AG09309 (cell line): Measurements from ENCODE around the gene ITGB3.

Source experiments
- DNase-seq: peaks from one replicate; pipeline ENCODE4 v3.0.0-alpha.2; 2010; ENCODE audit warnings: low read depth
- H3K4me3 ChIP-seq: 2 replicates; pipeline ENCODE4 v1.5.1; 2011; ENCODE audit warnings: mild to moderate bottlenecking, low read depth, low read length, moderate library complexity; ENCODE audit not compliant: control insufficient read depth
- CTCF ChIP-seq: IDR thresholded peaks from 2 replicates; pipeline ENCODE4 v1.5.1; 2011; ENCODE audit warnings: mild to moderate bottlenecking, low read depth, low read length, inconsistent platforms; ENCODE audit not compliant: insufficient read depth, control insufficient read depth; ENCODE audit errors: missing control alignments

ITGB3 gene

GRCh38 chr17:47292206-47292605 lies 38.6 kb downstream of the ITGB3 start:
- no peak for TF ChIP-seq CTCF
- no peak overlapping the region for H3K4me3 ChIP-seq
- DNase-seq = no peak

GRCh38 chr17:47295037-47295873 lies 41.6 kb downstream of the ITGB3 start:
- no peak for DNase-seq
- no peak overlapping the region for H3K4me3 ChIP-seq
- no peak for TF ChIP-seq CTCF

- no peak for DNase-seq
- no peak for TF ChIP-seq CTCF
- H3K4me3 ChIP-seq = no peak overlapping the region
These were observed 42.2 kb downstream of the ITGB3 start for GRCh38 chr17:47295874-47296255.

DNA sequence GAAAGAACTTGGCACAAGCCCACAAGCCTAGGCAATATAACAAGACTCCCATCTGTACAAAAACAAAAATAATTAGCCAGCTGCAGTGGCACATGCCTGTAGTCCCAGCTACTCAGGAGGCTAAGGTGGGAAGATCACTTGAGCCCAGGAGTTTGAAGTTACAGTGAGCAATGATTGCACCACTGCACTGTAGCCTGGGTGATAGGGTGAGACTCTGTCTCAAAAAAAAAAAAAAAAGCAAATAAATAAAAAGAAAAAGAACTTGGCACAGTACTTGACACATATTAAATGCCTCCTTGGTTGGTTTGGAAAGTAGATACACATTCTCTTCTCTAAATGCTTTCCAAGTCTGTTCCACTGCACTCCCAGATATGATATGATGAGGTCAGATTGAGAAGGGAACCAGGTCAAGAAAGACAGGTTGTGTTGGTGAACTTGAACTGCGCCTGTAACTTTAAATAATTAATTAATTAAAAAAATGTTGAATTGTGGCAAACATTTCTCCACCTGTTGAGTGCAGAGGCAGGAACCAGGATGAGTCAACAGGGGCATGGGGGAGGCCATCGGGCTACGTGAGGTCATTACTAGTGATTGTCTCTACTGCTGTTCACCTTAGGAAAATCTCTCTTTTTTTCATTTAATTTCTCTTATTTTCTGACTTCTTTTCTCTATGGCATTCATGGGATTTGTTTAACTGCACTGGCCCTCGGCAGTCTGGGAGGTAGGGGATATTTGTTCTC lies 44.2 kb downstream of the ITGB3 start:
- no peak for TF ChIP-seq CTCF
- no peak overlapping the region for H3K4me3 ChIP-seq
- DNase-seq = no peak

GRCh38 chr17:47298712-47299111 lies 45.1 kb downstream of the ITGB3 start:
- no peak for TF ChIP-seq CTCF
- no peak overlapping the region for H3K4me3 ChIP-seq
- DNase-seq = no peak

- DNase-seq = no peak
- no peak overlapping the region for H3K4me3 ChIP-seq
- no peak for TF ChIP-seq CTCF
These were observed 45.7 kb downstream of the ITGB3 start for GRCh38 chr17:47299239-47299910.
